BLaER1 treated with 17β-estradiol and CSF1 and Interleukin-3, amounts not matched to agents 10 nM and 100 nM (cell line): ENCODE measurements around the gene RAB30.
"Not testable (repeated sequence)": the region's sequence is repeated elsewhere in the genome, so short reads cannot be mapped to it uniquely, and the experiment has no call there.

Experiments
- H3K27ac ChIP-seq, 11 experiments: shearing (Covaris generic); formaldehyde crosslinking; 2 replicates each; pipeline ENCODE4 v1.8.1; 2022
- H3K27me3 ChIP-seq, 11 experiments: shearing (Covaris generic); formaldehyde crosslinking; 2 replicates each; pipeline ENCODE4 v1.8.1; 2022
- H3K36me3 ChIP-seq, 11 experiments: shearing (Covaris generic); formaldehyde crosslinking; 2 replicates each; pipeline ENCODE4 v1.8.1; 2022
- H3K4me1 ChIP-seq, 10 experiments: shearing (Covaris generic); formaldehyde crosslinking; 2 replicates each; pipeline ENCODE4 v1.8.1; 2022
- H3K4me2 ChIP-seq, 11 experiments: shearing (Covaris generic); formaldehyde crosslinking; 2 replicates each; pipeline ENCODE4 v1.8.1; 2022
- H3K4me3 ChIP-seq, 10 experiments: shearing (Covaris generic); formaldehyde crosslinking; 2 replicates each; pipeline ENCODE4 v1.8.1; 2022
- H3K9ac ChIP-seq, 11 experiments: shearing (Covaris generic); formaldehyde crosslinking; 2 replicates each; pipeline ENCODE4 v1.8.1; 2022
- H3K9me3 ChIP-seq, 11 experiments: shearing (Covaris generic); formaldehyde crosslinking; replicated peaks in 1 of 11; 2 replicates each; pipeline ENCODE4 v1.8.1; 2022
- H4K20me1 ChIP-seq, 11 experiments: shearing (Covaris generic); formaldehyde crosslinking; 2 replicates each; pipeline ENCODE4 v1.8.1; 2022
- Cebpa-rat ChIP-seq, 11 experiments: shearing (Covaris generic); IDR thresholded peaks; 2 replicates each; pipeline ENCODE4 v1.8.1; 2022

The RAB30 gene

GRCh38 chr11:83014951-83015350, 56.7 kb downstream of the RAB30 start:
- Histone ChIP-seq H3K4me1 (peaks cover 0 to 9% (median 0%) of the 10 kb centered on the region in 10 experiments; a peak in 6 of 20 replicates), H3K4me3 (no peak overlapping the region), H3K36me3 (no peaks in the 10 kb centered on the region), H3K9me3 (peaks cover 0 to 2% (median 0%) of the 10 kb centered on the region in 11 experiments; a peak in 3 of 22 replicates), H3K9ac (no peak overlapping the region), H3K4me2 (peak overlapping the region in 6 of 11 experiments; percentile 13 to 46 (median 35); a peak in 8 of 22 replicates), H3K27me3 (no peaks in the 10 kb centered on the region), H3K27ac (no peak overlapping the region), H4K20me1 (no peaks in the 10 kb centered on the region)
- no peak for TF ChIP-seq Cebpa-rat (IDR thresholded peaks at IDR 0.05)

DNA sequence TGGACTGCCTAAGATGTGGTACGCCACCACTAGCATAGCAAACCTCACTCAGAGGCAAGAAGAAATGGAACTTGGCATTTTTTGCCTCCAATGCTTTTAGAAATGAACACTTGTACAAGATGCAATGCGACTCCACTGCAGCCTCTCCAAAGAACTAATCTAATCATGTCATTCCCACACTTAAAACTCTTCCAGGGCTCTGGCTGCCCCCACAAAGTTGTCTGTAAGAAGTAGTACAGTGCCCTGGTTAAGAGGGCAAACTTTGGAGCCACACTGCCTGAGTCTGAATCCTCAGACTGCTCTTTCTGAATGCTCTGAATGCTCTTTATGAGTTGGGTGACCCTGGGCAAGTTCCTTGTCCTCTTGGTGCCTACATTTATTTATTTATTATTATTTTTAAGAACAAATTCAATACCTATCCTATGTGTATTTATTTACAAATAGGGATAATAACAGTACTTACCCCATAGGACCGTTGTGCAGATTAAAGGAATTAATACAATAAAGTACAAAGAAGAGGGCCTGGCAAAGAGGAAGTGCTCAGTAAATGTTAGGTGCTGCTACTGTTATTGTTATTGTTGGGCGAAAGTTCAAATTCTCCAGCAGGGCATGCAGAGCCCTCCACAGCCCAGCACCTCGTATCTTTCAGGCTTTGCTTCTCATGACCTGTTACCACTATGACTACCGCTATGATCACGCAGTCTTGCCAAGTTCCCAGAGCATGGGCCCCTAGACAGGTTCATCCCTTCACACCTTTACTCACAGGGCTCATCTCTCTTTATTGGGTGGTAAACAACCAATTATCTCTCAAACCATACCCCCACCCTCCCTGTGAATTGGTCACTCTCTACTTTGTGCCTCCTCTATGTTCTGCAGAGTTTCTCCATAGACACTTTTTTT, 59.3 kb downstream of the RAB30 start:
- no peak overlapping the region for H3K4me2 ChIP-seq
- H3K27ac ChIP-seq: no peak overlapping the region
- H3K9me3 ChIP-seq: no peaks in the 10 kb centered on the region; a peak in 1 of 22 replicates
- H3K27me3 ChIP-seq: no peaks in the 10 kb centered on the region
- no peak for TF ChIP-seq Cebpa-rat (IDR thresholded peaks at IDR 0.05)
- no peaks in the 10 kb centered on the region for H3K36me3 ChIP-seq
- H3K4me1 ChIP-seq: peaks cover 7 to 19% (median 9%) of the 10 kb centered on the region in 10 experiments
- no peaks in the 10 kb centered on the region for H4K20me1 ChIP-seq
- no peak overlapping the region for H3K9ac ChIP-seq
- no peak overlapping the region for H3K4me3 ChIP-seq

DNA sequence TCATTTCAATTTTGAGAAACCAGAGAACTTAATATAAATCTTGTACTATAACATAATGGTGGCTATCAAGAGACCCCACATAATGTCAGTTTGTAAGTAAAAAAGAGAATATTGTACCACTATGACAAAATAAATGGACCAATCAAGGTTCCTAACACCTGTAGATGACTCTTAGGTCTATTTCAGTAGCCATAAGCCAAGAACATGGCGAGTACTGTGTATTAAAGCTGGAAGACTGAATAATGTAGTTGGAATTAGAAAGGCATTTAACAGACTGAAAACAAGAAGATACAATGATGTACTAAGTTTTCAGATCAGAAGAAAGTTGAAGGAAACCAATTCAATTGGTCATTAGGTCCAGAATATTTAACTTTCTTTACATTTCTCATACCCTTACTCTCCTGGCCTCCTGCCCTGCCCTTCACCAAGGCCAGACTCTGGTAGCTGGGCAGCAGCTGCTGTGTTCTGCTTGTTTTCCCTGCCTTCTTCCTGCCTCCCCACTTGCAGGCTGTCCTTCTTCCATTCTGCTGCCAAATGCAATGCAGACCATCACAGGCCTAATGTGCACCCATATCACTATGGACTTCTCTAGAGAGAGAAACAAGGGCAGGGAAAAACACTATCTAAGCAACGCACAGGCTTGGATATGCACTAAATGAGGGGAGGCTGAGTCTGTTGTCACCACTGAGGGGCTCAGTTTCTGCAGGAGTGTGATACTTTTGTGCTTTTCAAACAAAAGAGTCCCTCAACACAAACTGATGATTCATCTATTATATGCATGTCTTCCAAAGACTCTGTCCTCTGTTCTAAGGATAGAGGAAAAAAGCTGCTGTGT, 60.1 kb downstream of the RAB30 start:
- TF ChIP-seq Cebpa-rat (IDR thresholded peaks at IDR 0.05): no peak

GRCh38 chr11:83009999-83010398, 61.7 kb downstream of the RAB30 start:
- Histone ChIP-seq H3K4me1 (peaks cover 9 to 35% (median 21%) of the 10 kb centered on the region in 10 experiments), H3K27me3 (no peaks in the 10 kb centered on the region), H3K27ac (no peak overlapping the region), H3K36me3 (no peaks in the 10 kb centered on the region), H3K9me3 (no peaks in the 10 kb centered on the region), H3K4me3 (no peak overlapping the region), H3K9ac (no peak overlapping the region), H3K4me2 (no peak overlapping the region), H4K20me1 (no peaks in the 10 kb centered on the region)
- no peak for TF ChIP-seq Cebpa-rat (IDR thresholded peaks at IDR 0.05)

More for the DNA sequence above, 60.1 kb downstream of the RAB30 start:
- Histone ChIP-seq H3K36me3 (no peaks in the 10 kb centered on the region), H3K27me3 (no peaks in the 10 kb centered on the region), H3K9ac (no peak overlapping the region), H3K4me3 (no peak overlapping the region), H3K9me3 (no peaks in the 10 kb centered on the region), H3K4me2 (no peak overlapping the region), H3K4me1 (peaks cover 9 to 27% (median 14%) of the 10 kb centered on the region in 10 experiments), H3K27ac (no peak overlapping the region), H4K20me1 (no peaks in the 10 kb centered on the region)

DNA sequence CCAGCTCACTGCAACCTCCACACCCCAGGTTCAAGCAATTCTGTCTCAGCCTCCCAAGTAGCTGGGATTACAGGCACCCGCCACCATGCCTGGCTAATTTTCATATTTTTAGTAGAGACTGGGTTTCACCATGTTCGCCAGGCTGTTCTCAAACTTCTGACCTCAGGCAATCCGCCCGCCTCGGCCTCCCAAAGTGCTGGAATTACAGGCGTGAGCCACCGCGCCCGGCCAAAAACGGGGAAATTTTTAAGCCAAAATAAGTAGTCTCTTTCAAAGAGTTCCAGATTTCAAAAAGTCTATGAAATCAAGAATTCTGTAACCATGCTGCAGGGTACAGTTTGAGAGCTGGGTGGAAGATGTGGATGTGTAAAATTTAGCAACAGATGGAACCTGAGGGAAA, 62.6 kb downstream of the RAB30 start:
- not testable (repeated sequence) for H3K9me3 ChIP-seq, H3K4me3 ChIP-seq, H3K36me3 ChIP-seq, H3K9ac ChIP-seq, H4K20me1 ChIP-seq, H3K27me3 ChIP-seq, H3K27ac ChIP-seq, H3K4me2 ChIP-seq
- peaks cover 9 to 27% (median 21%) of the 10 kb centered on the region in 10 experiments for H3K4me1 ChIP-seq

DNA sequence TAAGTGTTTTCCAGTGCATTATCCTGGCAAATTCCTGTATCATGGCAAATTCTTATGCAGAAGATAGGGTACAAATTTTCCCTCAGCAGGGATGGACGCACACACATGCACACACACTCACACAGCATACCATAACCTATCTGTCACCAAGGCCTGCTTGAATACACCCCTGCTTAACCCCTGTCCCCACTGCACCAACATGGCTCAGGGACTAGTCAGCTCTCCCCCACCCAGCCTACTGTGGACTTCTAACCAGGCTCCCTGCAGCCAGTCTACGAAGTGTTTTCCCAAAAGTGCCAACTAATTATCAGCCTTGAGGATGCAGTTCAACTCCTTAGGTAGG, 63.1 kb downstream of the RAB30 start:
- H3K4me2 ChIP-seq: no peak overlapping the region

DNA sequence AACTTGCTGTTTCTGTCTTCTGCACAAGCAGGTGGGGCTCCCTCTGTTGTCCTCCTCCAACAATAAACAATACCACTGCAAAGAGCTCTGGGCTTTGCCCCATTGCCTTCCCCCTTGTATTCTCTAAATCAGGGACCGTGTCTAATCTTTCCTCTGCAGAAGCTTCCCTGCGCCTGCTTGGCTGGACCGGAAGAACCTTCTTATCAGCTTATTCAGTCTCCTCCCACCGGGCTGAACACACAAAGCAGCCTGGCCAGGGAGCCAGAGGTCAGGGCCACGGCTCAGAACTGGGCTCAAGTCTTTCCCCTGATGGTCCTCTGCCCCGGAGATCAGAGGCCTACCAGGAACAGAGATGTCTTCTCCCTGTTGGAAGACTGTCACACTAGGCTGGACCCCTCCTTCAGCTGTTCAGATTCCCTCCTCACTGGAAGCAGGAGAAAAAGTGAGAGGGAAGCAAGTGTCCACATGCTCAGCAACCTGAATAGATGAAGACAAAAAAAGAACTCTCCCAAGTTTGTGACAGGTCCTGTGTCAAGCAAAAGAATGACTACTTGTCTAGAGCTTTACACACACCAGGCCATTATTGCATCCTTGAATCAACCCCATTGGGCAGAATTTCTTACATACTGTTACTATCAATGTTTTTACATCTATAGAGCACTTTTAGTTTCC, 63.7 kb downstream of the RAB30 start:
- no peaks in the 10 kb centered on the region for H3K9me3 ChIP-seq
- H3K4me3 ChIP-seq: no peak overlapping the region
- H3K27ac ChIP-seq: no peak overlapping the region
- H3K4me1 ChIP-seq: peaks cover 9 to 27% (median 21%) of the 10 kb centered on the region in 10 experiments
- H4K20me1 ChIP-seq: no peaks in the 10 kb centered on the region
- H3K4me2 ChIP-seq: peak overlapping the region; percentile 37 to 62 (median 49); a peak in 21 of 22 replicates
- H3K36me3 ChIP-seq: no peaks in the 10 kb centered on the region
- no peaks in the 10 kb centered on the region for H3K27me3 ChIP-seq
- TF ChIP-seq Cebpa-rat (IDR thresholded peaks at IDR 0.05): no peak
- no peak overlapping the region for H3K9ac ChIP-seq

More for the DNA sequence above, 63.1 kb downstream of the RAB30 start:
- Histone ChIP-seq H3K27me3 (no peaks in the 10 kb centered on the region), H3K4me1 (peaks cover 9 to 27% (median 21%) of the 10 kb centered on the region in 10 experiments), H3K4me3 (no peak overlapping the region), H3K9ac (no peak overlapping the region), H3K27ac (no peak overlapping the region), H4K20me1 (no peaks in the 10 kb centered on the region), H3K36me3 (no peaks in the 10 kb centered on the region), H3K9me3 (no peaks in the 10 kb centered on the region)
- TF ChIP-seq Cebpa-rat (IDR thresholded peaks at IDR 0.05): no peak

GRCh38 chr11:83007477-83007876, 64.2 kb downstream of the RAB30 start:
- H3K4me3 ChIP-seq: no peak overlapping the region
- no peak for TF ChIP-seq Cebpa-rat (IDR thresholded peaks at IDR 0.05)

GRCh38 chr11:83006877-83007330, 64.8 kb downstream of the RAB30 start:
- peaks cover 9 to 27% (median 21%) of the 10 kb centered on the region in 10 experiments for H3K4me1 ChIP-seq
- H3K27ac ChIP-seq: no peak overlapping the region
- no peaks in the 10 kb centered on the region for H3K36me3 ChIP-seq
- H4K20me1 ChIP-seq: no peaks in the 10 kb centered on the region; a peak in 1 of 22 replicates
- H3K9ac ChIP-seq: no peak overlapping the region
- no peaks in the 10 kb centered on the region for H3K27me3 ChIP-seq
- TF ChIP-seq Cebpa-rat (IDR thresholded peaks at IDR 0.05): no peak
- H3K9me3 ChIP-seq: no peaks in the 10 kb centered on the region
- H3K4me2 ChIP-seq: peak overlapping the region in 6 of 11 experiments; percentile 44 to 62 (median 53); a peak in 8 of 22 replicates
- no peak overlapping the region for H3K4me3 ChIP-seq

More at GRCh38 chr11:83007477-83007876, 64.2 kb downstream of the RAB30 start:
- Histone ChIP-seq H3K4me2 (peak overlapping the region; percentile 37 to 62 (median 49); a peak in 20 of 22 replicates), H3K4me1 (peaks cover 9 to 27% (median 21%) of the 10 kb centered on the region in 10 experiments), H4K20me1 (no peaks in the 10 kb centered on the region; a peak in 1 of 22 replicates), H3K36me3 (no peaks in the 10 kb centered on the region), H3K27me3 (no peaks in the 10 kb centered on the region), H3K9ac (no peak overlapping the region), H3K9me3 (no peaks in the 10 kb centered on the region), H3K27ac (no peak overlapping the region)
